ENCODE results near the gene DNAL4. TPM values are rescaled to one million over a fixed set of nuclear protein-coding genes. Genes with fewer than 3 reads are reported as not detected.

DNAL4 gene
- total and polyA plus RNA-seq, 10 of the 15 experiments (the other 5 are each of a cell fraction or from before 2014, with no cell fraction given), result 0.35 to 8.5 (median 6.3) TPM; not detected in 1

DNA sequence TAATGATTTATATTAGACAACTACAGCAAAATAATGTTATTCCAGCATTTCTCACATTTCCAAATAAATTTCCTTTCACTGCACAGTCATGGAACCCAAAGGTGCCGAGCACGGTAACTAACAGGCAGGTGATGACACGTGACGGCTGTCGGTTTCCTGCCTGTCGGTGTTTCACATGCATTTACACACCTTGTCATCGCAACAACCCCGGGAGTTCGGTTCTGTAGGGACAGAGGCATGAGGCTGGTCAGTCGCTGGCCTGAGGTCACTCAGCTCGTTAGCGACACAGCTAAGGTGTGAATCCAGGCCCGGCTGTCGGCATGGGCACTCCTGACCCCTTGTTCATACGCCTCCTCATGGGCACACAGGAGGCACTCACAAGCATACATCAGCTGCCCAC is 9.9 kb downstream of the DNAL4 start:
- H3K27ac ChIP-seq (ENCODE audit: control insufficient read depth, insufficient read depth), result no peak overlapping the region
- no peak for ATAC-seq
- BruUV-seq (replicated peaks), result no TSS peak
- in situ Hi-C loops (cut with MboI), result no loop called here
- H4K20me1 ChIP-seq (ENCODE audit: control insufficient read depth, insufficient read depth), result no peaks in the 10 kb centered on the region
- intact Hi-C loops (cut with micrococcal nuclease; ENCODE audit: unreplicated experiment), result no loop called here
- TF ChIP-seq, protein P1, sequence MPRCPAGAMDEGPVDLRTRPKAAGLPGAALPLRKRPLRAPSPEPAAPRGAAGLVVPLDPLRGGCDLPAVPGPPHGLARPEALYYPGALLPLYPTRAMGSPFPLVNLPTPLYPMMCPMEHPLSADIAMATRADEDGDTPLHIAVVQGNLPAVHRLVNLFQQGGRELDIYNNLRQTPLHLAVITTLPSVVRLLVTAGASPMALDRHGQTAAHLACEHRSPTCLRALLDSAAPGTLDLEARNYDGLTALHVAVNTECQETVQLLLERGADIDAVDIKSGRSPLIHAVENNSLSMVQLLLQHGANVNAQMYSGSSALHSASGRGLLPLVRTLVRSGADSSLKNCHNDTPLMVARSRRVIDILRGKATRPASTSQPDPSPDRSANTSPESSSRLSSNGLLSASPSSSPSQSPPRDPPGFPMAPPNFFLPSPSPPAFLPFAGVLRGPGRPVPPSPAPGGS (IDR thresholded peaks at IDR 0.05; ENCODE audit: borderline replicate concordance, insufficient read depth, low read depth, low read length, poor library complexity, severe bottlenecking), result peak; percentile 64
- no peak for TF ChIP-seq ZNF274 (IDR thresholded peaks at IDR 0.05; ENCODE audit: insufficient read depth, insufficient read length)
- TF ChIP-seq, protein P2, sequence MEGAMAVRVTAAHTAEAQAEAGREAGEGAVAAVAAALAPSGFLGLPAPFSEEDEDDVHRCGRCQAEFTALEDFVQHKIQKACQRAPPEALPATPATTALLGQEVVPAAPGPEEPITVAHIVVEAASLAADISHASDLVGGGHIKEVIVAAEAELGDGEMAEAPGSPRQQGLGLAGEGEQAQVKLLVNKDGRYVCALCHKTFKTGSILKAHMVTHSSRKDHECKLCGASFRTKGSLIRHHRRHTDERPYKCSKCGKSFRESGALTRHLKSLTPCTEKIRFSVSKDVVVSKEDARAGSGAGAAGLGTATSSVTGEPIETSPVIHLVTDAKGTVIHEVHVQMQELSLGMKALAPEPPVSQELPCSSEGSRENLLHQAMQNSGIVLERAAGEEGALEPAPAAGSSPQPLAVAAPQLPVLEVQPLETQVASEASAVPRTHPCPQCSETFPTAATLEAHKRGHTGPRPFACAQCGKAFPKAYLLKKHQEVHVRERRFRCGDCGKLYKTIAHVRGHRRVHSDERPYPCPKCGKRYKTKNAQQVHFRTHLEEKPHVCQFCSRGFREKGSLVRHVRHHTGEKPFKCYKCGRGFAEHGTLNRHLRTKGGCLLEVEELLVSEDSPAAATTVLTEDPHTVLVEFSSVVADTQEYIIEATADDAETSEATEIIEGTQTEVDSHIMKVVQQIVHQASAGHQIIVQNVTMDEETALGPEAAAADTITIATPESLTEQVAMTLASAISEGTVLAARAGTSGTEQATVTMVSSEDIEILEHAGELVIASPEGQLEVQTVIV (IDR thresholded peaks at IDR 0.05; ENCODE audit: borderline replicate concordance, partially characterized antibody), result no peak
- TF ChIP-seq STAT1 (conservative IDR thresholded peaks at IDR 0.05), result no peak
- no peak for TF ChIP-seq KDM1A (IDR thresholded peaks at IDR 0.05; ENCODE audit: borderline replicate concordance)
- TF ChIP-seq ZNF217 (IDR thresholded peaks at IDR 0.05), result no peak
- H3K4me2 ChIP-seq (ENCODE audit: control insufficient read depth, insufficient read depth), result no peak overlapping the region
- no peaks in the 10 kb centered on the region for H3K79me2 ChIP-seq (ENCODE audit: control insufficient read depth, insufficient read depth, low read length)
- no peaks in the 10 kb centered on the region for H3K36me3 ChIP-seq (ENCODE audit: control insufficient read depth in 2 of 2, insufficient read depth in 2 of 2, low read length in 1 of 2)
- ChIA-PET POLR2A (no interaction called here), SMC1A (ENCODE audit: uncharacterized antibody, unreplicated experiment) (no interaction called here), CTCF (no interaction called here), RAD21 (ENCODE audit: unreplicated experiment) (no interaction called here)
- H3K4me3 ChIP-seq, result no peak overlapping the region
- no peak for FAIRE-seq
- H3K9me3 ChIP-seq (replicated peaks; ENCODE audit: control insufficient read depth, insufficient read depth, low read length), result no peaks in the 10 kb centered on the region
- H3K27me3 ChIP-seq (replicated peaks in 1 of 2; ENCODE audit: control insufficient read depth in 2 of 2, insufficient read depth in 2 of 2, low read length in 1 of 2), result no peaks in the 10 kb centered on the region
- no peak for DNase-seq (ENCODE audit: low read depth, low spot score)
- H3K4me1 ChIP-seq (ENCODE audit: control insufficient read depth, insufficient read depth, low read length), result no peaks in the 10 kb centered on the region
- no peak overlapping the region for H3K9ac ChIP-seq (ENCODE audit: control insufficient read depth, insufficient read depth, low read length)
- H2AFZ ChIP-seq (ENCODE audit: control insufficient read depth, low read depth, low read length), result no peak overlapping the region
- 74% methylated on average over 15 of the region's 15 CpGs for WGBS (ENCODE audit: insufficient coverage, insufficient replicate concordance, low lambda C conversion rate, missing lambda C conversion rate)
